ENCODE results near the gene UBASH3B.
A peak's percentile ranks its signal among the peaks of the same experiment; 100 is the strongest.

The UBASH3B gene

GRCh38 chr11:122743097-122743741 is 87.7 kb downstream of the UBASH3B start:
- H3K27me3 Mint-ChIP-seq: peaks cover 6% of the 10 kb centered on the region
- ATAC-seq: no peak
- H3K4me1 Mint-ChIP-seq: peaks cover 12% of the 10 kb centered on the region
- no peak for DNase-seq
- H3K27ac Mint-ChIP-seq: peak overlapping the region in 1 of 2 donors; percentile 86
- H3K4me3 Mint-ChIP-seq: no peak overlapping the region
- no peaks in the 10 kb centered on the region for H3K9me3 Mint-ChIP-seq

GRCh38 chr11:122743949-122744348 is 88.4 kb downstream of the UBASH3B start:
- ATAC-seq: peak; percentile 81
- DNase-seq: peak; percentile 80 to 87
- peaks cover 20% of the 10 kb centered on the region for H3K4me1 Mint-ChIP-seq

DNA sequence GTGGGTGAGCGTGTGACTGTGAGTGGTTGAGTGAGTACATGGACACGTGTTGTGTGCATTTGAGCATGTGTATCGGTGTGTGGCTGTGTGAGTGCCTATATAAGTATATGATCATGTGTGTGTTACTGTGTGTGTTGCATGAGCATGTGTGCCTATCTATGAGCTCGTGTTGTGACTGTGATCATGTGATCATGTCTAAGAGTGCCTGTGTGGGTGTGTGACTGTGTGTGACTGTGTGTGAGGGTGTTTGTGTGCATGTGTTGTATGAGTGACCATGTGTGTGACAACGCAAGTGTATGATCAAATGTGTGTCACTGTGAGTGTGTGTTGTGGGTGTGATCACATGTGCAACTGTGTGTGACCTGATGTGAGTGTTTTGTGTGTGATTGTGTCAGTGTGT is 88.8 kb downstream of the UBASH3B start:
- no peak overlapping the region for H3K4me3 Mint-ChIP-seq
- H3K27ac Mint-ChIP-seq: no peak overlapping the region
- ATAC-seq: peak; percentile 2
- H3K4me1 Mint-ChIP-seq: peaks cover 24% of the 10 kb centered on the region
- no peaks in the 10 kb centered on the region for H3K9me3 Mint-ChIP-seq
- peaks cover 6% of the 10 kb centered on the region for H3K27me3 Mint-ChIP-seq
- no peak for DNase-seq

More at GRCh38 chr11:122743949-122744348, 88.4 kb downstream of the UBASH3B start:
- H3K9me3 Mint-ChIP-seq: no peaks in the 10 kb centered on the region
- no peak overlapping the region for H3K4me3 Mint-ChIP-seq
- peaks cover 6% of the 10 kb centered on the region for H3K27me3 Mint-ChIP-seq
- H3K27ac Mint-ChIP-seq: no peak overlapping the region

DNA sequence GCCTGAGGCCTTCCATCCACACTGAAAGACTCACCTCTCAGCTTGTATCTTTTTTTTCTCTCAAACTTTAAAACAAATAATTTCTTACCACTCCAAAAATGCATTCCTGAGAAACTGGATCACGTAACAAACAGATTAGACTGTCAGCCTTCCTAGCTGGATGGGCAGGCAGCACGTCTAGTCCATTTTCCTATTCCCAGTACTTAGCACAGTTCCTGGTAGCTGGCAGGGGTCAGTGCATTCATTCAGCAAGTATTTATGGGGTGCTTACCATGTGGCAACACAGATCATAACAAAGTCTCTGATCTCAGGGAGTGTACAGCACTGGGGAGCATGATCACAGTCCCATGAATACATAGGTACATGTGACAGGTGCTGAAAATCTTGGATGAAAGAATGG is 89.6 kb downstream of the UBASH3B start:
- no peak overlapping the region for H3K27ac Mint-ChIP-seq
- no peak overlapping the region for H3K4me3 Mint-ChIP-seq

DNA sequence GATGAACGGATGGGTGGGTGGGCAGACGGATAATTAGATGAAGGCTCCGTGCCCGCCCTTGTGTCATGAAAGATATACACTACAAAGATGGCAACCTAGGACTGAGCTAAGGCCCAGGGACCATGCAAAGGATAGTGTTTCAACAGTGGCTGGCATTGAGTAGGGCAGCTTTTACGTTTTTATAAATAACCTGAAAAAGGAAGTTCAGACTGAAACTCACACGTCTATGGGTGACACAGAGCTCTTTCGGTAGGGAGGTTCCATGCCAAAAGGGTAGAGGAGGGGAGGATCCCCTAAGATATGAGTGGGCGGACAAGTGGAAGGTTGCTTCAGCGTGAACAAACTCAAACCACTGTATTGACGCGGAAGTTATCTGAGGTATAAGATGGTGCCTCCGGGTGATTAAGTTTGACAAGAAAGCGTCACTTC is 90.5 kb downstream of the UBASH3B start:
- peak overlapping the region; percentile 71 to 74 for H3K4me3 Mint-ChIP-seq

More for the DNA sequence above, 89.6 kb downstream of the UBASH3B start:
- Mint-ChIP-seq H3K9me3 (no peaks in the 10 kb centered on the region), H3K27me3 (peaks cover 6% of the 10 kb centered on the region), H3K4me1 (peaks cover 31% of the 10 kb centered on the region)
- ATAC-seq (no peak), DNase-seq (no peak)

GRCh38 chr11:122746611-122747244 is 91.2 kb downstream of the UBASH3B start:
- H3K4me3 Mint-ChIP-seq: peak overlapping the region; percentile 71 to 74
- ATAC-seq: no peak

More for the DNA sequence above, 90.5 kb downstream of the UBASH3B start:
- Mint-ChIP-seq H3K9me3 (no peaks in the 10 kb centered on the region), H3K4me1 (peaks cover 37% of the 10 kb centered on the region), H3K27ac (peak overlapping the region; percentile 72 to 81), H3K27me3 (peaks cover 6% of the 10 kb centered on the region)
- ATAC-seq: peak; percentile 87
- peak; percentile 74 to 86 for DNase-seq

GRCh38 chr11:122747351-122747781 is 91.8 kb downstream of the UBASH3B start:
- H3K27me3 Mint-ChIP-seq: peaks cover 11% of the 10 kb centered on the region
- H3K27ac Mint-ChIP-seq: no peak overlapping the region
- peaks cover 41% of the 10 kb centered on the region for H3K4me1 Mint-ChIP-seq
- H3K4me3 Mint-ChIP-seq: no peak overlapping the region
- ATAC-seq (no peak), DNase-seq (no peak)
- no peaks in the 10 kb centered on the region for H3K9me3 Mint-ChIP-seq

More at GRCh38 chr11:122746611-122747244, 91.2 kb downstream of the UBASH3B start:
- H3K27me3 Mint-ChIP-seq: peaks cover 11% of the 10 kb centered on the region
- H3K27ac Mint-ChIP-seq: peak overlapping the region; percentile 65 to 81
- peaks cover 38% of the 10 kb centered on the region for H3K4me1 Mint-ChIP-seq
- no peak for DNase-seq
- H3K9me3 Mint-ChIP-seq: no peaks in the 10 kb centered on the region

- no peaks in the 10 kb centered on the region for H3K9me3 Mint-ChIP-seq
- no peak overlapping the region for H3K27ac Mint-ChIP-seq
- peak; percentile 85 for ATAC-seq
- peaks cover 50% of the 10 kb centered on the region for H3K4me1 Mint-ChIP-seq
- no peak overlapping the region for H3K4me3 Mint-ChIP-seq
- peaks cover 11% of the 10 kb centered on the region for H3K27me3 Mint-ChIP-seq
- peak; percentile 49 to 73 for DNase-seq
These were observed 93.6 kb downstream of the UBASH3B start for GRCh38 chr11:122749005-122749687.

- H3K27ac Mint-ChIP-seq: no peak overlapping the region
- peaks cover 59% of the 10 kb centered on the region for H3K4me1 Mint-ChIP-seq
- no peak overlapping the region for H3K4me3 Mint-ChIP-seq
- H3K27me3 Mint-ChIP-seq: peaks cover 11% of the 10 kb centered on the region
- ATAC-seq (no peak), DNase-seq (no peak)
- H3K9me3 Mint-ChIP-seq: no peaks in the 10 kb centered on the region
These were observed 94.5 kb downstream of the UBASH3B start for GRCh38 chr11:122750049-122750448.

DNA sequence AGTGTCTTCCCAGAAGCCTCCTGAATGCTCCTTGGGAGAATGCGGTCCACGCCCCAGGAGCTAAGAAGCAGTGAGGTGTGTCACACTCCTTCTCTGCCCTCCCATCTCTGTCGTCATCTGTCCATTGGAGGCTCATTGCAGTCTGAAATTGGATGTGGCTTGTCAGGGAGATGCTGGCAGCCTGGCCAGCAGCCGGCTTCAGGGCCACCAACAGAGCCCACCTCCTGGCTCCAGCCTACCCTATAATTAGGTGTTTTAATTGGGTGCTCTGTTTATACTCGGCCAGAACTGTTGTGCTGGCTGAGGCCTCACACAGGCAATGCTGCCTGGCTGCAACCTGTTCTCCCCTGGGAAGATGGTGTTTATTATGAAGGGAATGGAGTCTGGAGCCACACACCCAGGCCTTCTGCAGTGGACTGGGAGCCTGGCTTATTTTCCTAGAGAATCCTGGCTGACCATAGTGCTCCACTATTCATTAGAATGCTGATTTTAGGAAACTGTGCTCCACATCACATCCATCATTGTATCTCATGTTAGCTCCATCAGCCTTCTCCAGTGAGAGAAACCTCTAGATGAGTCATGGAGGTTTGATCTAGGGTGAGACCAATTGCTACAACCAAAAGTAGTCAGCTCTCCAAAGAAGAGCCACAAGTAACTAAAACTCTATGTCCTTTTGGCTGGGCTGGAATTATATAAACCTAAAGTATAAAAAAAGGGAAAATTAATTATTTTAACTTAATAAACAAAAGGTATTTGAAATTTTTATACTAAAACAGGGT is 96.0 kb downstream of the UBASH3B start:
- ATAC-seq (peak; percentile 36), DNase-seq (no peak)
- no peak overlapping the region for H3K27ac Mint-ChIP-seq
- H3K9me3 Mint-ChIP-seq: no peaks in the 10 kb centered on the region
- peaks cover 11% of the 10 kb centered on the region for H3K27me3 Mint-ChIP-seq
- H3K4me1 Mint-ChIP-seq: peaks cover 74% of the 10 kb centered on the region
- no peak overlapping the region for H3K4me3 Mint-ChIP-seq

DNA sequence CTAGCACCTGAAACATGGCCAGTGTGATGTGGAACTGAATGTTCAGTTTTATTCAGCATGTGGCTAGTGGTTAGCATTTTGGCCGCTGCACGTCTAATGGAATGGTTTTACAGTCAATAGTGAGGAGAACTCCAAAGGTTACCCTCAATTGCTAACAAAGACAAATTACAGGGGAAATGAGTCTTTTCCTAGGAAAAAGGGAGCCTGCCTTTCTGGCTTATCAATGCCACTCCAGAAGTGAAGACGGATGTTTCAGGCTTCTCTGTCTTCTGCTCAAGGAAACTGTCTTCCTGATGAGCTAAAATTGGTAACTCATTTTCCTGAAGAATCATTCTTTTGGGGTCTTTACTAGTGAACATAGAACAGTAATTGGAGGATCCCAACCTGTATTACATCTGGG is 98.5 kb downstream of the UBASH3B start:
- Mint-ChIP-seq H3K9me3 (no peaks in the 10 kb centered on the region), H3K27ac (no peak overlapping the region), H3K4me3 (no peak overlapping the region), H3K4me1 (peaks cover 79% of the 10 kb centered on the region), H3K27me3 (peaks cover 5% of the 10 kb centered on the region)
- ATAC-seq (no peak), DNase-seq (no peak)

- peaks cover 77% of the 10 kb centered on the region for H3K4me1 Mint-ChIP-seq
These were observed 99.2 kb downstream of the UBASH3B start for GRCh38 chr11:122754553-122755322.

DNA sequence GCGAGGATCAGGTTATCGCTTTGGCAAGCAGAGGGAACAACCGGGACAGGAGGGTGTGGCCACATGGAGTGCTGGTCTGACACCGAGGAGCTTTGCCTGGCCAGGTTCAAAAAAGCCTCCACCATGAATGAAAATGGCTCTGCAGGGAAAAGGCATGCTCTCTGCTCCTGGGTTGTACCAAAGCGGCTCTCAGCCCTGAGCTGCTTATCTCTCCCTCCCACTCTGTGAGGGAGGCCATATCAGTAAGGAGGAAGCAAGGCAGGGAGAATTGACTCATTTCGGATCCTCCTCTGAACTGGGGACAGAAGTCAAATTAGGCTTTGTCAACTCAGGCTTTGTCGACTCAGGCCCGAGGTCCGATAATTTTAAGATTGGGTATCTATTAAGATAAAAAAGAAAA is 99.9 kb downstream of the UBASH3B start:
- Mint-ChIP-seq H3K27ac (no peak overlapping the region), H3K4me3 (no peak overlapping the region), H3K4me1 (peaks cover 77% of the 10 kb centered on the region), H3K9me3 (no peaks in the 10 kb centered on the region), H3K27me3 (peaks cover 5% of the 10 kb centered on the region)
- DNase-seq (no peak), ATAC-seq (no peak)

More at GRCh38 chr11:122754553-122755322, 99.2 kb downstream of the UBASH3B start:
- ATAC-seq (peak; percentile 56), DNase-seq (peak; percentile 29 to 40)
- H3K9me3 Mint-ChIP-seq: no peaks in the 10 kb centered on the region
- peaks cover 5% of the 10 kb centered on the region for H3K27me3 Mint-ChIP-seq
- no peak overlapping the region for H3K27ac Mint-ChIP-seq
- no peak overlapping the region for H3K4me3 Mint-ChIP-seq

DNA sequence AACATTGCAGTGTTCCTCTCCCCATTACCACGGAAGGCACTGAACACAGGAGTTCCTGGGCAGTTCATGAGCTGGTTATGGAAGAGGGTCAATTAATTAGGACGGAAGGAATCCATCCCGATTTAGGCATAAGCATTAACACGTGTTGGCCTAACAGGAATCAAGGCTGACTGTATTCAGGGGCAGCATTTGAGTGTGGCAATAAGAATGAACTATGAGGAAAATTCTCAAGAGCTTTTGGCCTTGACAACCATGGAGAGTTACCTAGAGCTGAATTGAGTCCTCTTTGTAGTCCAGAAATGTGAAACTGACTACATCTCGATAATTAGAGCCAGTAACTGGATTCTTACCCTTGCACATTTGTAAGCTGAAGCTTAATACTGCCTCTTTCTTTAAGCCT is 100.4 kb downstream of the UBASH3B start:
- DNase-seq (no peak), ATAC-seq (no peak)
- no peaks in the 10 kb centered on the region for H3K9me3 Mint-ChIP-seq
- peaks cover 79% of the 10 kb centered on the region for H3K4me1 Mint-ChIP-seq
- no peak overlapping the region for H3K4me3 Mint-ChIP-seq
- H3K27me3 Mint-ChIP-seq: peaks cover 5% of the 10 kb centered on the region
- H3K27ac Mint-ChIP-seq: no peak overlapping the region
